Stimulated activated CD4-positive, alpha-beta T cell treated with anti-CD3 and anti-CD28 coated beads, Interleukin-4, amount 100 ng/mL, for 24 hours (primary cell): ENCODE results near the gene SH3PXD2B.
A peak's percentile ranks its signal among the peaks of the same experiment; 100 is the strongest.
"Not testable (repeated sequence)": the region's sequence is repeated elsewhere in the genome, so short reads cannot be mapped to it uniquely, and the experiment has no call there.

ENCODE experiments used
- DNase-seq: peaks from one replicate; pipeline ENCODE4 v3.0.0-alpha.2; 2020

SH3PXD2B gene

DNA sequence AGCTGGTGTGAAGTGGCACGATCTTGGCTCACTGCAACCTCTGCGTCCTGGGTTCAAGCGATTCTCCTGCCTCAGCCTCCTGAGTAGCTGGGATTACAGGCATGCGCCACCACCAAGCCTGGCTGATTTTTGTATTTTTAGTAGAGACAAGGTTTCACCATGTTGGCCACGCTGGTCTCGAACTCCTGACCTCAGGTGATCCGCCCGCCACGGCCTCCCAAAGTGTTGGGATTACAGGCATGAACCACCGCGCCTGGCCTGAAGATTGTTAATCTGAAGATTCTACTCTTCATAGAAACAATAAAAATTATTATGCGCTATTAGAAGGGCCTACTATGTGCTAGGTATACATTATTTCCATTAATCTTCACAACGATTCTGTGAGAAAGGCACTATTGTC is 127.4 kb downstream of the SH3PXD2B start:
- DNase-seq = not testable (repeated sequence)

- no peak for DNase-seq
Observed at GRCh38 chr5:172325452-172325851, 128.9 kb downstream of the SH3PXD2B start.

- DNase-seq = no peak
Observed at GRCh38 chr5:172322028-172322965, 132.0 kb downstream of the SH3PXD2B start.

DNA sequence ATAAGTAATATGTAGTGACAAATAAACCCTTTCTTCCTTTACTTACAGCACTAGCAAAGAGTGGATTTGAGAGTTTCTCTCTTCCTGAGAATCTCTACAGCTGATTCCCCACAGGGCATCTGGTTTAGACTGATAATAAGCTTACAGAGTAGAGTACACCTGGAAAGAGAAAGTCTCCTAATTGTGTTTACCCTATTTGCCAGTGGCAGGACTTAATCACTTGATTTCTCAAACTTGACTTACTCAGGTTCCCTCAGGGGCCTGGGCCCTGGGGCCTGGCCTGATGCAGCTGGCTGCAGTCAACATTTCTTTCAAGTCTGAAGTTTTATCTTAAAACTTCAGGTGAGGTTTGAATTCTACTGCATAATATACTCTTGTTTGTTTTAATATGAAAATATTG is 132.7 kb downstream of the SH3PXD2B start:
- DNase-seq = no peak

DNA sequence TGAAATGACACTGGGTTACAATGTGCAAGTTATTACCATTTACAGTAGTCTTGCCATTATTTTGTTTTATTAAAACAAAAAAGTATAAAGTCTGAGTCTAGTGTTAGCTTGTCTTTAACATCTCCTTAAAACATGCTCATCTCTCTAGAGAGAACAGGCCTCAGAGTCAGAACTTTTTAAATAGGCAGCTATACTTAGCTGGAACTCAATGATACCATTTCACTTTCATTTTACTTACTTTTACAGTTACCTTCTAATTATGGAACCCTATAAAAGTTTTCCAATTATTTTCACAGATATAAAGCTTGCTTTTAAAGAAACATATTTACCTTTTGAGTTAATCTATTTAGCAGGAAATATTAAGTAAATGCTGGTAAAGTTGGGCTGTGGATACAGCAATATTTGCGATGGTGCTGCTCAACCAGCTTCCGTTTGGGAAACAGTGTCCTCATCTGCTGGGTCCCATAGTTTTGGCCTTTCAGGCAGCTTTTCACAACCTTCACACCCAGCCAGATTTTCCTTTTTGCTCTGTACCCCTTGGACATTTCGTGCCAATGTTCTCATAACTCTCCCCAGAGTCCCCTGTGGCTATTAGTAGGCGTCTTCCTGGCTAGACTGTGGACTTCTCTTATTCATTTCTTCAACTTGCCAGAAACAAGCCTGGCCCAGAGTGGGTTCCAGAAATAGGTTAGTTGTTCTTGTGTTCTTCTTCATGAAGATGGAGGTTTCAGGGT is 134.4 kb downstream of the SH3PXD2B start:
- no peak for DNase-seq

DNA sequence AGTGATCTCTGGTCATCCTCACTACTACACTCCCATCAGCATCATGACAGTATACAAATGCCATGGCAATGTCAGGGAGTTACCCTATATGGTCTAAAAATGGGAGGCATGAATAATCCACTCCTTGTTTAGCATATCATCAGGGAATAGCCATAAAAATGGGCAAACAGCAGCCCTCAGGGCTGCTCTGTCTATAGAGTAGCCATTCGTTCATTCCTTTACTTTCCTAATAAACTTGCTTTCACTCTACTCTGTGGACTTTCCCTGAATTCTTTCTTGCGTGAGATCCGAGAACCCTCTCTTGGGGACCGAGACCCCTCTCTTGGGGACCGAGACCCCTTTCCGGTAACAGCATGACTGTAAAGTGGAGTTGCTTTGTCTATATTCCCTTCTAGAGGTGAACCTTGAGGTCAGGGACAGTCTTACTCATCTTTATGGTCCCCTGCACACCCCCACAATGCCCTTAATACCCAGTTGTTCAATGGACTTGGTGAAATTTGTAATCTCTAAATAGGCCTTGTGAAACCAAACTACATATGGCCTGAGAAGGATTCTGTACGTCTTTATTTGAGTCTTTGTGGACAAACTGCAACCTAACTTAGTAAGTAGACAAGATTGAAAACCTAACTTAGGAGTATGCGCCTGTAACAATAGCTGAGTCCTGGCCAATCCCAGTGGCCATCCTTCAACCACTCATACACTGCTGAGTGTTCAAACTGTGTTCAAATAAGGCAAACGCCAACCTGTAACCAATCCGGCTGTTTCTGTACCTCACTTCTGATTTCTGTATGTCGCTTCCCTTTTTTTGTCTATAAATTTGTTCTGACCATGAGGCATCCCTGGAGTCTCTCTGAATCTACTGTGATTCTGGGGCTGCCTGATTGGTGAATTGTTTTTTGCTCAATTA is 138.5 kb downstream of the SH3PXD2B start:
- no peak for DNase-seq

- DNase-seq = no peak
Observed at GRCh38 chr5:172313915-172314314, 140.4 kb downstream of the SH3PXD2B start.

DNA sequence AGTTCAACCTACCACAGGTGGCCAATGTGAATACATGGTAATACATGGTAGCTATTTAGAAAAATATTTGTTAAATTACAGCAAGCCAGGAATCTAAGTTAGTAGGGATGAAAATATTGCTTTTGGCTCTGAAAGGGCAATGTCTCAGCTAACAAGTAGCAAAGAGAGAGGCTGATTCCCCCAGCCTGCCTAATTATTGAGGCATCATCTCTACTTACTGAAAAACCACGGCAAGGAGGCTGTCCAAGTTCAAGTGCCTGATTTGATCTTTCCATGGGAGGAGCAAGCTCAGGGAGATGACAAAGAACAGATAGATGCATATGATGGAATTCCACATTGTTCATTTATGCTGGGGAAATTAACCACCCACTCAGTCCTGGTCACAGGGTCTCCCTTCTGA is 142.0 kb downstream of the SH3PXD2B start:
- no peak for DNase-seq

DNA sequence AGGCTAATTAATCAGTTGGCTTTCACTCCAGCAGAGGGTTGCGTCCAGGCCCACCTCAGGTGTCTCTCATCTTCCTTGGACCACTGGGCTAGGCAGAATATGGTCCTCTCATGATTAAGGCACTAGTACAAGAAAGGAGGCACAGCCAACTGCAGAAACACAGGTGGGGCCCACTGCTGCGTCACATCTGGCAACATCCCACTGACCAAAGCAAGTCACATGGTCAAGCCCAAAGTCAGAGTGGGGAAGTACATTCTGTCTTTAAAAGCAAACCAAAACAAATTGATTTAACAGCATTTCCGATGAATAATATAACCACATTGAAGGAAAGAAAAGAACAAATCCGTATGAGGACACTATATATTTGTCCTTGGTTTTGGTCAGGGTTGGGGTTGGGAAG is 142.7 kb downstream of the SH3PXD2B start:
- no peak for DNase-seq

DNA sequence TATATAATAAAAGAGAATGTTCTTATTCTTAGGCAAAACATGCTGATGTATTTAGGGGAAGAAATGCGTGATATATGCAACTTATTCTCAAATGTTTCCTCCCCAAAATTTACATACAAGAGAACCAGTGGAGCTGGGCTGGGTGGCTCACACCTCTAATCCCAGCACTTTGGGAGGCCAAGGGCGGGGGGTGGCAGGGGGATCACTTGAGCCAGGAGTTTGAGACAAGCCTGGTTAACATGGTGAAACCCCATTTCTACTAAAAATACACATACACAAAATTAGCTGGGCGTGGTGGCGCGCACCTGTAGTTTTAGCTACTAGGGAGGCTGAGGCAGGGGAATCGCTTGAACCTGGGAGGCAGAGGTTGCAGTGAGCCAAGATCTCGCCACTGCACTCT is 143.3 kb downstream of the SH3PXD2B start:
- DNase-seq = no peak

GRCh38 chr5:172305380-172305779 is 148.9 kb downstream of the SH3PXD2B start:
- DNase-seq = no peak

GRCh38 chr5:172303572-172304335 is 150.6 kb downstream of the SH3PXD2B start:
- no peak for DNase-seq

DNA sequence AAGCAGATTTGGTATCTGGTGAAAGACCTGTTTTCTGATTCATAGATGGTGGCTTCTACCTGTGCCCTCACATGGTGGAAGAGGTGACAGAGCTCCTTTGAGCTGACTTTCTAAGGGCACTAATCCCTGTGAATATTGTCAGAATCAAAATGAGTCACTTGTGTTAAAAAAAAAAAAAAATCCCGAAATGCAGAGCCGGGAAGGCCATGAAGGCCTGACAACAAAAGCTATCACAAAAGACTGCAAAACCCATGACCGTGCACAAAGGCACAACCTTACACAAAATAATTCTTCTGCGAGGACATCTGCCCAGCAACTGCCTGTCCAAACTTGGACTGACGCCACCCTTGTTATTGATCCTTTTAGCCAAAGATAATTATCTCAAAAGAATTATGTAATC is 151.2 kb downstream of the SH3PXD2B start:
- no peak for DNase-seq

DNA sequence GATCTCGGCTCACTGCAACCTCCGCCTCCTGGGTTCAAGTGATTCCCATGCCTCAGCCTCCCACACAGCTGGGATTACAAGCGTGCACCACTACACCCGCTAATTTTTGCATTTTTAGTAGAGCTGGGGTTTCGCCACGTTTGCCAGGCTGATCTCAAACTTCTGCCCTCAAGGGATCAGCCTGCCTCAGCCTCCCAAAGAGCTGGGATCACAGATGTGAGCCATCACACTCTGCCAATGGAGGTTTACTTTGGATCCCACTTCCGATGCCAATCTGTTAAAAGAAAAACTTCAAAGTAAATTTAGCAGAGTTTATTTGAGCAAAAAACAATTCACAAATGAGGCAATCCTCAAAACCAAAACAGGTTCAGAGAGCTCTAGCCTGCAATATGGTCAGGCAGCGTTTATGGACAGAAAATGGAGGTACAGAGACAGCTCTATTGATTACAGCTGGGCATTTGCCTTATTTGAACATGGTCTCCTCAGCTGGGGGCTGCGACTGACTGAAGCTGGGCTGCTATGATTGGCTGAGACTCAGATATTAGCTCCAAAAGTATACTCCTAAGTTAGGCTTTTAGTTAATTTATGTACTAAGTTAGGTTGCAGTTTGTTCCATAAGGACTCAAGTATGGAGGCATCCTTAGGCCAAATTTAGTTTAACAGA is 152.1 kb downstream of the SH3PXD2B start:
- no peak for DNase-seq

GRCh38 chr5:172299916-172300439 is 154.3 kb downstream of the SH3PXD2B start:
- DNase-seq = no peak

DNA sequence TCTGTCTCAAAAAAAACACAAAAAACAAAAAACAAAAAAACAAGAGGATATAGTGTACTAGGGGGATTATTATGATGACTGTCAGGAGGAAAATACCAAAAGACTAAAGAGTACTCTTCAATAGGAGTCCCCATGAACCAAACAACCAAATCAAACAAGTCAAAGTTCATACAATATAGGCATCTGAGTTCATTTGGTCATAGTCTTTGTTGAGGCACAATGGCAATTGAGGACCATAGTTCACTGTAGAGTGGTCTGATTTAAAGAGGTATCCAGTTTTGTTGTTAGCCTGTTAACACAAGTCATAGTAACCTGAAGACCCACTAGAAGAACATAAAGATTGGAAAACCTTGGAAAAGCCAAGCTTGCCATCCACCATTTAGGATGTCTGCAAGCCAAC is 159.5 kb downstream of the SH3PXD2B start:
- DNase-seq = no peak

DNA sequence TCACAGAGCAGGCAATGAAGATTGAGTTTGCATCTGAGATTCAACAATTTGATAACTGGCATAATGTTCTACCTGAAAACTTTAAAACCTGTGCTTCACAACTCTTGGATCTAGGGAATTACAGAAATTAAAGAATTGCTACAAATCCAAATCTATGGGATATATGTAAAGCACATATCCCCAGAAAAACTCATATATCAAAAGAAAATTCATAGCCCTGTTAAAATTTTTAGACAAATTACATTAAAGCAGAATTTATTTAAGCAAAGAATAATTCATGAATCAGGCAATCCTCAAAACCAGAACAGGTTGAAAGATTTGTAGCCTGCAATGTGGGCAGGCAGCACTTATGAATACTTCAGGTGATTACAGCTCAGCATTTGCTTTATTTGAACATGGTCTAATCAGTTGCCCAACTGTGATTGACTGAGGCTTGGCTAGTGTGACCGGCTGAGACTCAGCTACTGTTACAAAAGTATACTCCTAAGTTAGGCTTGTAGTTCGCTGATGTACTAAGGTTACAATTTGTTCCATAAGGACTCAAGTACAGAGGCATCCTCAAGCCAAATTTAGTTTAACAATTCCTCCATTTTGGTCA is 160.5 kb downstream of the SH3PXD2B start:
- DNase-seq = no peak

DNA sequence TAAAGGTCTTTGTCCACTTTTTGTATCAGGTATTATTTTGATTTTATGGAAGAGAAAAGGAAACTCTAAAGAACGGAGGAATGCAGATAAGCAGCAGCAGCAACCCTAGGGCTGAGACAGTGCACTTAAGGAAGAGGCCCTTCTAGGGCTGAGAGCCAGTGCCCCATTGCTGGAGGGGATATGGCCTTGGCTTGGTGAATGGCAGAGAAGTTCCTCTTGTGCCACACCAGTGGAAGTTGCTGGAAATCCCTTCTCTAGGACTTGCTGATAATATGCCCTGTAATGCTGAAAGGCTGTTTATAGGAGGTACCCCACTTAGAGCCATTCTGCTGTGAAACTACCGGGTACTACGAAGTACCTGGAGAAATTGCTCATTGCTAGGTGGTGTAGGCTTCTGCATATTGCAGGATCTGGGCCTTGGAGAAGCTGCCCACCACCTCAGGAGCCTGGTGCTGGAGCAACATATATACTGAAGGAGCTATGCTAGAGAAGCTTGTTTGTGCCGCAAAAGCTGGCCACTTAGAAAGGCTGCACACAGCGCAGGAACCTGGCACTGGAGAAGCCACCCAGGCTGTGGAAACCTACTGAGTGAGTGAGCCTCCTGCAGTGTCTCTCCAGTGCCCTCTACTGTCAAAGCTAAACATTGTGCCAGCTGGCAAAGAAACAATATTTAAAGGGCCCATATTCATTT is 161.1 kb downstream of the SH3PXD2B start:
- peak; percentile 72 for DNase-seq

GRCh38 chr5:172291837-172292236 is 162.5 kb downstream of the SH3PXD2B start:
- DNase-seq = not testable (repeated sequence)

DNA sequence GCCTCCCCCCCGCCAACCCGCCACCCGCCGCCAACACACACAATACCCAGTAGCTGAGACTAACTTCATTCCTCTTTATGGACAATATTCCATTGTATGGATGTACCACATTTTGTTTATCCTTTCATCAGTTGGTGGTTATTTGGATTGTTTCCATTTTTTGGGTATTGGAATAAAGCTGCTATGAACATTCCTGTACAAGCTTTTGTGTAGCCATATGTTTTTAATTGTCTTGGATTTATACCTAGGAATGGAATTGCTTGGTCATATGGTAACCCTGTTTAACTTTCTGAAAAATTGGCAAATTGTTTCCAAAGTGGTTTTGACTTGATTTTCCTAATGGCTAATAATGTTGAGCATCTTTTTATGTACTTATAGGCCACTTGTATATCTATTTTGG is 165.9 kb downstream of the SH3PXD2B start:
- DNase-seq = no peak
